OCI-LY7 (cell line): ENCODE measurements around the gene DNAJC11.

Source experiments
- EZH2phosphoT487 ChIP-seq: fragments of 200-600 bp; sonication (generic); IDR thresholded peaks from 2 replicates; pipeline ENCODE4 v1.6.1; 2018; ENCODE audit warnings: low read depth, borderline replicate concordance, mild to moderate bottlenecking, mixed run types, antibody characterized with exemption, low read length, moderate library complexity, mixed read lengths
- TF ChIP-seq, protein P1 (sequence below): fragments of 200-600 bp; sonication (generic); conservative IDR thresholded peaks from 2 replicates; pipeline ENCODE4 v1.5.1; 2014; ENCODE audit warnings: mild to moderate bottlenecking, antibody characterized with exemption, low read length, moderate library complexity, mixed read lengths

DNA sequence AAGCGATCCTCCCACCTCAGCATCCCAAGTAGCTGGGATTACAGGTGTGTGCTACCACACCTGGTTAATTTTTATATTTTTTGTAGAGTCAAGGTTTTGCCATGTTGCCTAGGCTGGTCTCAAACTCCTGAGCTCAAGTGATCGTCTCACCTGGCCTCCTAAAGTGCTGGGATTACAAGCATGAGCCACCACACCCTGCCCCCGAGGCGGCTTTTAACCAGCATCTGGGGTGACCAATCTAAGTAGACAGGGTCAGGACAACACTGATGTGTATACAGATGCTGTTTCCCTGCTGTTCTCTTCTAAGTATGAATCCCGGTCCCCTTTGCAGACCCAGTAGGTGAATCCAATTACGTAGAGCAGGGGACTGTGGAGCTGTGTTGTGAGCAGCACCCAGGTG is 53.1 kb downstream of the DNAJC11 start:
- TF ChIP-seq, protein P1, sequence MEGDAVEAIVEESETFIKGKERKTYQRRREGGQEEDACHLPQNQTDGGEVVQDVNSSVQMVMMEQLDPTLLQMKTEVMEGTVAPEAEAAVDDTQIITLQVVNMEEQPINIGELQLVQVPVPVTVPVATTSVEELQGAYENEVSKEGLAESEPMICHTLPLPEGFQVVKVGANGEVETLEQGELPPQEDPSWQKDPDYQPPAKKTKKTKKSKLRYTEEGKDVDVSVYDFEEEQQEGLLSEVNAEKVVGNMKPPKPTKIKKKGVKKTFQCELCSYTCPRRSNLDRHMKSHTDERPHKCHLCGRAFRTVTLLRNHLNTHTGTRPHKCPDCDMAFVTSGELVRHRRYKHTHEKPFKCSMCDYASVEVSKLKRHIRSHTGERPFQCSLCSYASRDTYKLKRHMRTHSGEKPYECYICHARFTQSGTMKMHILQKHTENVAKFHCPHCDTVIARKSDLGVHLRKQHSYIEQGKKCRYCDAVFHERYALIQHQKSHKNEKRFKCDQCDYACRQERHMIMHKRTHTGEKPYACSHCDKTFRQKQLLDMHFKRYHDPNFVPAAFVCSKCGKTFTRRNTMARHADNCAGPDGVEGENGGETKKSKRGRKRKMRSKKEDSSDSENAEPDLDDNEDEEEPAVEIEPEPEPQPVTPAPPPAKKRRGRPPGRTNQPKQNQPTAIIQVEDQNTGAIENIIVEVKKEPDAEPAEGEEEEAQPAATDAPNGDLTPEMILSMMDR, result no peak
- TF ChIP-seq EZH2phosphoT487, result no peak
